ENCODE measurements around the gene OR56B1.
"Not testable (repeated sequence)": the region's sequence is repeated elsewhere in the genome, so short reads cannot be mapped to it uniquely, and the experiment has no call there.

OR56B1 gene

GRCh38 chr11:5705688-5706087 is 30.6 kb upstream of the OR56B1 start:
- Histone ChIP-seq H3K27me3 (ENCODE audit: insufficient read depth, insufficient read length) (no peaks in the 10 kb centered on the region), H3K4me1 (ENCODE audit: insufficient read depth, insufficient read length) (no peaks in the 10 kb centered on the region), H3K9ac (ENCODE audit: insufficient read length, low read depth) (no peak overlapping the region), H3K36me3 (ENCODE audit: insufficient read depth, insufficient read length, low read length) (peaks cover 6% of the 10 kb centered on the region), H3K9me3 (ENCODE audit: insufficient read depth, low read length) (no peaks in the 10 kb centered on the region), H3K4me3 (ENCODE audit: insufficient read length, low read depth) (no peak overlapping the region)
- TF ChIP-seq YY1 (IDR thresholded peaks at IDR 0.05; ENCODE audit: insufficient read depth, insufficient read length) (no peak), ZNF274 (IDR thresholded peaks at IDR 0.05; ENCODE audit: low read depth, low read length) (no peak), SUZ12 (IDR thresholded peaks at IDR 0.05; ENCODE audit: extremely low read depth, insufficient read depth, insufficient read length) (no peak)
- no peak for DNase-seq (ENCODE audit: low read depth, low spot score)

GRCh38 chr11:5712507-5712906 is 23.7 kb upstream of the OR56B1 start:
- TF ChIP-seq ZNF274 (IDR thresholded peaks at IDR 0.05; ENCODE audit: low read depth, low read length) (no peak), SUZ12 (IDR thresholded peaks at IDR 0.05; ENCODE audit: extremely low read depth, insufficient read depth, insufficient read length) (no peak), YY1 (IDR thresholded peaks at IDR 0.05; ENCODE audit: insufficient read depth, insufficient read length) (no peak)
- H3K9me3 ChIP-seq (ENCODE audit: insufficient read depth, low read length), result no peaks in the 10 kb centered on the region
- peaks cover 4% of the 10 kb centered on the region for H3K36me3 ChIP-seq (ENCODE audit: insufficient read depth, insufficient read length, low read length)
- no peaks in the 10 kb centered on the region for H3K27me3 ChIP-seq (ENCODE audit: insufficient read depth, insufficient read length)
- DNase-seq (ENCODE audit: low read depth, low spot score), result no peak
- H3K4me1 ChIP-seq (ENCODE audit: insufficient read depth, insufficient read length), result no peaks in the 10 kb centered on the region
- no peak overlapping the region for H3K9ac ChIP-seq (ENCODE audit: insufficient read length, low read depth)
- no peak overlapping the region for H3K4me3 ChIP-seq (ENCODE audit: insufficient read length, low read depth)

GRCh38 chr11:5713695-5714094 is 22.6 kb upstream of the OR56B1 start:
- Histone ChIP-seq H3K9me3 (ENCODE audit: insufficient read depth, low read length) (no peaks in the 10 kb centered on the region), H3K36me3 (ENCODE audit: insufficient read depth, insufficient read length, low read length) (peaks cover 4% of the 10 kb centered on the region), H3K4me1 (ENCODE audit: insufficient read depth, insufficient read length) (no peaks in the 10 kb centered on the region), H3K4me3 (ENCODE audit: insufficient read length, low read depth) (no peak overlapping the region), H3K27me3 (ENCODE audit: insufficient read depth, insufficient read length) (no peaks in the 10 kb centered on the region), H3K9ac (ENCODE audit: insufficient read length, low read depth) (no peak overlapping the region)
- DNase-seq (ENCODE audit: low read depth, low spot score), result no peak
- TF ChIP-seq ZNF274 (IDR thresholded peaks at IDR 0.05; ENCODE audit: low read depth, low read length) (no peak), YY1 (IDR thresholded peaks at IDR 0.05; ENCODE audit: insufficient read depth, insufficient read length) (no peak), SUZ12 (IDR thresholded peaks at IDR 0.05; ENCODE audit: extremely low read depth, insufficient read depth, insufficient read length) (no peak)

- H3K36me3 ChIP-seq (ENCODE audit: insufficient read depth, insufficient read length, low read length); H3K9ac ChIP-seq (ENCODE audit: insufficient read length, low read depth); H3K4me3 ChIP-seq (ENCODE audit: insufficient read length, low read depth); DNase-seq (ENCODE audit: low read depth, low spot score); H3K9me3 ChIP-seq (ENCODE audit: insufficient read depth, low read length); H3K27me3 ChIP-seq (ENCODE audit: insufficient read depth, insufficient read length); H3K4me1 ChIP-seq (ENCODE audit: insufficient read depth, insufficient read length): not testable (repeated sequence)
Measured at GRCh38 chr11:5716518-5716917, 19.7 kb upstream of the OR56B1 start.

GRCh38 chr11:5719703-5720495 is 16.3 kb upstream of the OR56B1 start:
- Histone ChIP-seq H3K4me1 (ENCODE audit: insufficient read depth, insufficient read length) (no peaks in the 10 kb centered on the region), H3K4me3 (ENCODE audit: insufficient read length, low read depth) (no peak overlapping the region), H3K9ac (ENCODE audit: insufficient read length, low read depth) (no peak overlapping the region), H3K27me3 (ENCODE audit: insufficient read depth, insufficient read length) (no peaks in the 10 kb centered on the region), H3K9me3 (ENCODE audit: insufficient read depth, low read length) (no peaks in the 10 kb centered on the region), H3K36me3 (ENCODE audit: insufficient read depth, insufficient read length, low read length) (no peaks in the 10 kb centered on the region)
- DNase-seq (ENCODE audit: low read depth, low spot score), result no peak
- TF ChIP-seq ZNF274 (IDR thresholded peaks at IDR 0.05; ENCODE audit: low read depth, low read length), result no peak
- TF ChIP-seq SUZ12 (IDR thresholded peaks at IDR 0.05; ENCODE audit: extremely low read depth, insufficient read depth, insufficient read length), result no peak
- no peak for TF ChIP-seq YY1 (IDR thresholded peaks at IDR 0.05; ENCODE audit: insufficient read depth, insufficient read length)

GRCh38 chr11:5722622-5723021 is 13.6 kb upstream of the OR56B1 start:
- no peak for DNase-seq (ENCODE audit: low read depth, low spot score)
- Histone ChIP-seq H3K9me3 (ENCODE audit: insufficient read depth, low read length) (no peaks in the 10 kb centered on the region), H3K36me3 (ENCODE audit: insufficient read depth, insufficient read length, low read length) (no peaks in the 10 kb centered on the region), H3K4me1 (ENCODE audit: insufficient read depth, insufficient read length) (no peaks in the 10 kb centered on the region), H3K27me3 (ENCODE audit: insufficient read depth, insufficient read length) (no peaks in the 10 kb centered on the region), H3K4me3 (ENCODE audit: insufficient read length, low read depth) (no peak overlapping the region), H3K9ac (ENCODE audit: insufficient read length, low read depth) (no peak overlapping the region)
- TF ChIP-seq SUZ12 (IDR thresholded peaks at IDR 0.05; ENCODE audit: extremely low read depth, insufficient read depth, insufficient read length) (no peak), ZNF274 (IDR thresholded peaks at IDR 0.05; ENCODE audit: low read depth, low read length) (no peak), YY1 (IDR thresholded peaks at IDR 0.05; ENCODE audit: insufficient read depth, insufficient read length) (no peak)

GRCh38 chr11:5726351-5726750 is 9.9 kb upstream of the OR56B1 start:
- Histone ChIP-seq H3K36me3 (ENCODE audit: insufficient read depth, insufficient read length, low read length) (no peaks in the 10 kb centered on the region), H3K9me3 (ENCODE audit: insufficient read depth, low read length) (no peaks in the 10 kb centered on the region), H3K4me1 (ENCODE audit: insufficient read depth, insufficient read length) (no peaks in the 10 kb centered on the region), H3K9ac (ENCODE audit: insufficient read length, low read depth) (no peak overlapping the region), H3K27me3 (ENCODE audit: insufficient read depth, insufficient read length) (no peaks in the 10 kb centered on the region), H3K4me3 (ENCODE audit: insufficient read length, low read depth) (no peak overlapping the region)
- no peak for TF ChIP-seq SUZ12 (IDR thresholded peaks at IDR 0.05; ENCODE audit: extremely low read depth, insufficient read depth, insufficient read length)
- TF ChIP-seq YY1 (IDR thresholded peaks at IDR 0.05; ENCODE audit: insufficient read depth, insufficient read length), result no peak
- no peak for TF ChIP-seq ZNF274 (IDR thresholded peaks at IDR 0.05; ENCODE audit: low read depth, low read length)
- DNase-seq (ENCODE audit: low read depth, low spot score), result no peak

Data from NT2/D1 (cell line).